NCI-H1930 (cell line): ENCODE data around the gene ZNF318.
"Not testable (repeated sequence)": the region's sequence is repeated elsewhere in the genome, so short reads cannot be mapped to it uniquely, and the experiment has no call there.

Experiments
- DNase-seq, 2 experiments: peaks; one replicate each; lab custom pipeline; 2025; lab: John Stamatoyannopoulos, UW

Gene ZNF318

DNA sequence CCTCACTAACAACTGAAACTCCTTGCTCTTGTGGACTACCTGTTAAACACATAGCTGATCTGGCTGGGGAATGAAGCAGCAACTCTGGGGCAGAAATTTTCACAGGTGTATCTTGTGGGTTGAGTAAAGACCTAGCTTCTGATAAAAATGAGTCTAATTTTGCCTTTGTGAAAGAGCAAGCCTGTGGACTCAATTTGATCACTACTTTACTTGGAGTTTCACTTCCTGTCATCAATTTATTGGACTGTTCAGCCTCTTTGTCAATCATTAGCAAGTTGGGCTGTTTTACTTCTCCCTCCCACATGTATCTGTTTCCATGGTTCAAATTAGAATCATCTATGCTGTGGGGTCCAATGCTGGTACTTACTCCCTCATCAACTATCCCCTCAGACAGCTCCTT is 31.2 kb downstream of the ZNF318 start:
- no peak for DNase-seq

DNA sequence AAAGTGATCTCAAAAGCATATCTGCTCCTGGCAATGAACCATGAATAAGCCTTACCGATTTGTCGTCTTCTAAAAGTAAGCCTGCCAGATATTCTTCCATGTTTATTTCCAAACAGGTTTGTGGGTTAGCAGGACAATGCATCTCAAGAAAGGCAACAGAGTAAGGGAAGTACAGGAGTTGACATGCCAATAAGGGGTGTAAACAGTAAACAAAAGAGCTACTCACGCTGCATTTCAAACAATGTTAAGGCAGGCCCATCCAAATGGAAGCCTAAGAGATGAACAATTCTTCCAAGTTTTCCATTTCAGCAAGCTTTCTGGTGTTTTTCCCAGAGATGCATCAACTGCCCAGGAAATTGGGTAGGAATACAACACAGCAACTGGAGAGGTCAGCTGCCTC is 33.1 kb downstream of the ZNF318 start:
- DNase-seq: no peak

DNA sequence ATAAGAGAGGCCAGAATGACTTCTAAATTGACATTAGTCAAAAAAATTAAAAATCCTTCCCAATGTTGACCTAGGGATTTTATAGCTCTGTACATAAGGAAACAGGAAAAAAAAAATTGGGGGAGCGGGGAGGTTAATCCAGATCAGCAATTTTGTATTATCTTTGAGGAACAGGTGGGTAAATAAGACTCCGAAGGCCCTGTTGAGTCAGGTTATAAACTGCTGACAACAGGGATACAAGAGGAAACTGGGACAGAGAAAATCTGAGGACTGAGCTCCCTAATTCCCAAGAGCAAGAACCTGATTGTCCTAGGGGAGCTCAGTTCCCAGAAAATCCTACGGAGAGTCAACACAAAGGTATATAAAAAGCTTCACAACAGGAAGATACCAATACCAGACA is 34.0 kb downstream of the ZNF318 start:
- DNase-seq: no peak

- DNase-seq: no peak
Measured at GRCh38 chr6:43334466-43335095, 34.9 kb downstream of the ZNF318 start.

- no peak for DNase-seq
Measured at GRCh38 chr6:43331891-43332290, 37.6 kb downstream of the ZNF318 start.

GRCh38 chr6:43331470-43331869 is 38.0 kb downstream of the ZNF318 start:
- DNase-seq: no peak

DNA sequence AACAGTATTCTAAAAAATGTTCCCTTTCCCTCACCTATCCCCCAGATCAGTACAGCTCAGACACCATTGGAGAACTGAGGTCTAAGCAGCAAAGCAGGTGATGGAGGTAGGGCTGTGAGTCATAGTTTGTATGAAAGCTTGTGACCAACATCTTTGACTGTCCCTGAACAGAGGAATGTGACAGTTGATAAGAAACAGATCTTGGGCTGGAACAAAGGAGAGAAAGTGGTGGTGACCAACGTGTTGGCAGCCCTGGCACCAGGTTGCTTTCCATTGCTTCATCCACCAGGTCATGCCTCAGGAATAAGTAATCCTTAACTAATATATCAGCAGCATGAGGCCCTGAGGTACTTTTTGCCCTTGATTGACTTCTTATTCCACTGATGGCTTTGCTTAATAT is 40.9 kb downstream of the ZNF318 start:
- no peak for DNase-seq

GRCh38 chr6:43325876-43326275 is 43.6 kb downstream of the ZNF318 start:
- no peak for DNase-seq

GRCh38 chr6:43318011-43318410 is 51.4 kb downstream of the ZNF318 start:
- DNase-seq: no peak

DNA sequence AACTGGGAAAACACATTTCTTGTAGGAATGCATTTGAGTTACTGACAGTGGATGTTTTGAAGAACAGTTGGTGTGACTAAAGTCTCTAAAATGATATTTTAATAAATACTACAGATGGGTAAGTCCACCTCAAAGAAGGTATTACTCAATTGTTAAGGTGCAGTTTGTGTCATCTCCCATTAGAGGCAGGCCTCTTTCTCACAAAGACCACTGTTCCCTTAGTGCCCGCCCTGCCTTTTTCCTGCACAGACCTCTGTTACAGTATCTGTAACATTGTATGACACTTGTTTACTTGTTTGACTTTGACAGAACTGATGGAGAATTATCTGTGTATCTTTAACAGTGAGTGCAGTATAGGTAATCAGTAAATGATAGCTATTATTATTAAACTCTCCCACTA is 55.6 kb downstream of the ZNF318 start:
- no peak for DNase-seq

- DNase-seq: no peak
Measured at GRCh38 chr6:43311666-43312065, 57.8 kb downstream of the ZNF318 start.

DNA sequence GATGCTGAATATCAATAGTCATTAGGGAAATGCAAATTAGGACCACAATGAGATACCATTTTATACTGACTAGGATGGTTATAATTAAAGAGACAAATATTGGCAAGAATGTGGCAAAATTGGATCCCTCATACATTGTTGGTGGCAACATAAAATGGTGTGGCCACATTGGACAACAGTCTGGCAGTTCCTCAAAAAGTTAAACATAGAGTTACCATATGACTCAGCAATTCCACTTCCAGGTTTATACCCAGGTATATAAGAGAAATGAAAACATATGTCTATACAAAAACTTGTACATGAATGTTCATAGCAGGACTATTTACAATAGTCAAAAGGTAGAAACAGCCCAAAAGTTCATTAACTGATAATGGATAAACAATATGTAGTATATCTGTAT is 58.8 kb downstream of the ZNF318 start:
- DNase-seq: no peak

- DNase-seq: no peak
Measured at GRCh38 chr6:43310134-43310533, 59.3 kb downstream of the ZNF318 start.

DNA sequence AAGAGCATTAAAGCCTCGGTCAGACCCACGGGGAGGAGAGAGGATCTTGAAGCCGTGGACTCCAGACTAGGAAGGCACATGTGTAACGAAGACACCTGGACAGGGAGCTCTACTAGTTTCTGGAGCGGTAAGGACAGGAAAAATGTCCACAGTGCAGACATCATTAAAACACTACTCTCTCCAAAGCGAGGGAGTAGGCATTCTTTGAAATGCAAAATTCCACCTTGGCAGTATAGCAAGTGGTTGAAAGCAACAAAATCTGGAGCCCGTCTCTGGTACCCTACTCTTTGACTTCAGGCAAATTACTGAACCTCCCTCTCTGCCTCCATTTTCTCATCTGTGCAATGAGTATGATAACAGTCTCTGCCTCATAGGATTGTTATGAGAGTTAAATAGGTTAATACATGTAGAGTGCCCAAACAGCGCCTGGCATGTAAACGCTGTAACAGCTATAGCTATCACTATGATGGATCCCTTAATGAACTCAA is 60.4 kb downstream of the ZNF318 start:
- DNase-seq: no peak

DNA sequence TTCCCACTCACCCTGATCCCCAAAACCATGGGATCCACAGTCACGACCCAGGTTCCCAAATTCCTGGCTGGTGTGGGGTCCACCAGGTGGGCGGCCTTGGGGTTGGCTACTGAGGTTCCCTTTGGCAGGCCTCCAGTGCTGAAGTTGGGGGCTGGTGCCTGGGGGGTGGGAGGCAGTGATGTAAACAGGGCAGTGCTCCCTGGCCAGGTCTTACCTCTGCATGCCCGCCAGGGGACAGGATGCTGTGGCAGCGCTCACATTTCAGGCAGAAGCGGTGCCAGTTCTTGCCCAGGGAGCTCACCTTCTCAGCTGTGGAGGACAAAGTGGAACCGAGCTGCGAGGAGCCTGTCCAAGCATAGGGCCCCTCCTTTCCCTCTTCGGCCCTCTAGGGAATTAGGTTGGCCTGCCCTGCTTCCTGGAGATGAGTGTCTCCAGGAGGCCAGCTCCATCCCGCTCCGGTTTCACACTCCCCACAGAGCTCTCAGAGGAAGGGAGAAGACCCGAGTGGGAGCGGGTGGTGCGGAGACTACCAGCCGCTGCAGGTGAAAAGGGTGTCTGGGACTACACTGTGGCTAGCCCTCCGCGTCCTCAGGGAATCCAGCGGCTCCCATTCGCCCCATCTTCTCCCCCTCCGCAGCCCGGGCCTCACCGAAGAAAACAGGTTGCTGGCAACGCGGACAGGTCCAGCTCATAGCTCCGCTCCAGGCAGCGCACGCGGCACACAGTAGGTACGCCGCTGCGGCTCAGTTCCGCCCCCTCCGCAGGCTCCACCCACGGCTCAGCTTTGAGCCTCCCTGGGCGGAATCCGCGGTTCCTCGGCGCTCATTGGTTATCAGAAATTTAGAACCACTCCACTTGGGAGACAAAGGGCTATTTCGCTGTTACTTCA is 61.1 kb downstream of the ZNF318 start, which contains the start of gene CRIP3:
CRIP3 (minus strand) TSS at position 726 of the 889 bp plus-strand sequence; CDS start at position 692, 34 bp downstream.
- peak in 1 of 2 experiments; percentile 33 for DNase-seq

GRCh38 chr6:43307451-43308100 is 61.9 kb downstream of the ZNF318 start:
- no peak for DNase-seq

- no peak for DNase-seq
Measured at GRCh38 chr6:43306086-43306485, 63.4 kb downstream of the ZNF318 start.

DNA sequence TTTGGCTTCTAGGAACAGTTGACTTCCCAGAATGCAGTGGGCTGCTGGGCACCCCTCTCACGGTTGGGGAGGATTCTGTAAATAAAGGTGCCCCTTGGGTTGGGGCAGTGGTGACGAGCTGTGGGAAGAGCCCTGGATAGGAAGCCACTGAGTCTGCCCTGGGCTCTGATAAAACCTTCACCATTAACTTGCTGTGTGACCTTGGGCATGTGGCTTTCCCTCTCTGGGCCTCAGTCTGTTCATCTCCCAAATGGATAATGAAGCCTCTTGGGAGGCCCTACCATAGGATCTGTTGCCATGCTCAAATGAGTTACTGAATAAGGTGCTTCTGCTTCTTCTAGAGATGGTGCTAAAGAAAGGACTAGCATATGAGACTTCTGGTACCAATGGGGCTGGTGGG is 64.6 kb downstream of the ZNF318 start:
- DNase-seq: no peak

- no peak for DNase-seq
Measured at GRCh38 chr6:43304361-43304760, 65.1 kb downstream of the ZNF318 start.

GRCh38 chr6:43303751-43304331 is 65.6 kb downstream of the ZNF318 start:
- DNase-seq: no peak

- not testable (repeated sequence) for DNase-seq
Measured at GRCh38 chr6:43303006-43303405, 66.4 kb downstream of the ZNF318 start.

GRCh38 chr6:43302126-43302525 is 67.3 kb downstream of the ZNF318 start:
- DNase-seq: no peak
